GM19351 (cell line): ENCODE measurements around the gene KIF1C.

Experiments
- ATAC-seq: cut with Tn5 transposase; IDR thresholded peaks from one replicate; pipeline ENCODE4 v1.9.1; 2021; ENCODE audit warnings: mild to moderate bottlenecking, moderate library complexity; ENCODE audit not compliant: unreplicated experiment

The KIF1C gene

DNA sequence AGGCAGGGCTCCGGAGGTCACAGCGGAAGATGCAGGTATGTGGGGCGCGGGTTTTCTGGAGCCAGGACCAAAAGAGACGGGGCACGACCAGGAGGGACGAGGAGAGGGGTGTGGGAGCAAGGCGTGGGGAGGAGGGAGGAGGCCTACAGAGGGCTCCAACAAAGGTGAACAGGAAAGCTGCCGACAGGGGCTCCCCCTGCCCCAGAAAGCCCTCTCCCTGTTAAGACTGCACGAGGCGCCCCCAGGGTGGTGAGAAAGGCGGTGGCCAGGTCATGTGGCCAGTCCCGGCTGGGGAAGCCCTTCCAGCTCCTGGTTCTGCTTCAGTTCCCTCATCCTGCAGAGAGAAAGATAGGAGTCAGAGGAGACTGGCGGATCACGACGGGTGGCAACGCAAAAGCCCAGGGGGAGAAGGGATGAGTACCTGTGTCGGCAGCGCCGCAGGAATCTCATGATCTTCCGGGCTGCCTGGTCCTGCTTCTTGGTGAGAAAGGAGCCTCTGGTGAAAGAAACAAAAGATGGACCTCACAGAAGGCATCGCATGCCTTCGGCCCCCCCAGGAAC, 29.2 kb upstream of the KIF1C start:
- no peak for ATAC-seq

DNA sequence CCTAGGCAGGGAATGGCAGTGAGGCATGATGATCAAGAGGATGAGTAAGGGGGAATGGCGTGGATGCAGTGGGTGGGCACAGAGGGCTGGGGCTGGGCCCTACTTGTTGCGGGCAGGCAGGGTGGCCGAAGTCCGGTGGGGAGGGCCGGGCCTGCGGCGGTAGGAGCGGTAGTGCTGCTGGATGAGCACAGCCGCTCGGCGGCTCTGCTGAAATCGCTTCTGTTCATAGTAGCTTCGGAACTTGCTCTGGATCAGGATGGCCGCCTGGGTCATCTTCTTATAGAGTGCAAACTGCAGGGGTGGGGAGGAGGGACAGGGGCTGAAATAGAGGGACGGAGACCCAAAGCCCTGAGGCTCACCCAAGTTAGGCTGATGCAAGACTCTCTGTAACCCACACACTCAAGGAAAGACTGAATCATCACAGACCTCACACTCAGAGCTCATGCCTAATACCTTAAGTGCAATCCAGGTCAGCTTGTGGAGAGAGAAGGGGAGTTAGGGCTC, 28.7 kb upstream of the KIF1C start:
- ATAC-seq = no peak

DNA sequence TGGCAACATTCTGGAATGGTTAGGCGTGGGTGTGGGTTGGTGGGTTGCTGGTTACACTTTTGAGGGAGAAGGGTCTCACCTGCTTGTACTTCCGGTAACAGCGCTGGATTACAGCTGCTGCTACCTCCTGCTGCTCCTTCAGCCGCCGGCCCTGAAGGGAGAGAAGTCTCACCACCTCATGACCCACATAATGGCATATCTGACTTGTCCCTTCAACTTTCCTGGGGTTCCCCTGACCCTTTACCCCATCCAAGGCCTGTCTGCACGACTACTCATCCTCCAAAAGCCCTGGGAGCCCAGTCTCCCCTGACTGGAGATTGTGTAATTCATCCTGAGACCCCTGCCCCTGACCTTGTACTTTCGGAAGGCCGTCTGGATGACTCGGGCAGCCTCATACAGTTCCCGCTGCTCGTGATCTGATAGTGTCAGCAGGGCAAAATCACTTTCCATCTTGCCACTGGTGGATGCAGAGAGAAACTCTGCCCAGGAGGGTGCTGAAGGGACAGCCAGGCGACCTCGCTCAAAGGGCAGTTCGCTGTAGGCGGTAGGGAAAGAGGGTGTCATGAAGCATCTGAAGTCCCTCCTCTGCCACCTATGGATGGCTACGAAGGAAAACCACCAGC, 28.1 kb upstream of the KIF1C start:
- no peak for ATAC-seq

DNA sequence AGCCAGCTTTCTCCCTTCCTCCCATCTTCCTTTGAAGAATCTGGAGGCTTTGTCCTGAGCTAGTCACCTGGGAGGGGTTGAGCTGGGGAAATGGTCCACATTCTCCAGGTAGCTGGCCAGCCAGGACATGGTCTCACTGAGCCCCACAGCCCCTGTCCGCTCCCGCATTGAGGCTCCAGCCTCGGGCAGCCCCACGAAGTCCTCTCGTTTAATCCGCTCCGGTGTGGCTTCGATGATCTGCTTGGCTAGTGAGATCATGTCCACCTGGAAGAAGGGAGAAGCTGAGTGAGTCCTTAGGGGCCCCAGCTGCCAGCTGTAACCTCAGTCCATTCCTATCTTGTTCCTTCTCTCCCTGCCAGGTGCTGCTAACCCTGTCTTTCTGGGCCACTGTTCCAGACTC, 27.5 kb upstream of the KIF1C start:
- no peak for ATAC-seq

DNA sequence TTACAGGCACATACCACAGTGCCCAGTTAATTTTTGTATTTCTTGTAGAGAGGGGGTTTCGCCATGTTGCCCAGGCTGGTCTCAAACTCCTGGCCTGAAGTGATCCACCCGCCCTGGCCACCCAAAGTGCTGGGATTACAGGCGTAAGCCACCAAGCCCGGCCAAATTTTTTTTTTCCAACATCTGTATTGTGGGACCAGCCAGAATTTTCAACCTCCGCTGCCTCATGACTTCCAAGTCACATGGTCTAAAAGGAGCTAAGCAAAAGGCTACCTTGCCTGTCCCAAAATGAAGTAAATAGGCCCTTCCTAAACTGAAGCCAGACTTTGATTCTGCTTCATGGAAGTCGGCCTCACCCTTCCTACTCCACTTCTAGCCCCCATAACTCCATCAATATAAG, 25.9 kb upstream of the KIF1C start:
- no peak for ATAC-seq

DNA sequence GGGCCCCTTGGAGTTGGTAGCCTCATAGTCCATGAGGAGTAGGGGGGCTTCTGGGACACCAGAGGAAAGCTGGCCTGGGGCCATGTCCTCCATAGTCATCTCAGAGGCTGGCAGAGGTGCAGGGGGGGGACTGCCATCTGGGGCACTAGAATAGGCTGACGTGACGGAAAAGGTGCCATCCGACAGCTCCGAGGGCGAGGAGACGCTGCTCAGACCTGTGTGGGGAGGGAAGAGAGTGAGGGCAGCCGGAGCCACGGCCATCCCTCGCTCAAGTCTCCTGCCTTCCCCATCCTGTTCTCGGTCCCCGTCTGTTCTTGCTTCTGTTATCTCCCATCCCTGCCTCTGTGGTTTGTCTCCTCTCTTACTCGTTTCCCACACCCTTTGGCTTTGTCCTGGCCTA, 25.4 kb upstream of the KIF1C start:
- ATAC-seq = no peak

DNA sequence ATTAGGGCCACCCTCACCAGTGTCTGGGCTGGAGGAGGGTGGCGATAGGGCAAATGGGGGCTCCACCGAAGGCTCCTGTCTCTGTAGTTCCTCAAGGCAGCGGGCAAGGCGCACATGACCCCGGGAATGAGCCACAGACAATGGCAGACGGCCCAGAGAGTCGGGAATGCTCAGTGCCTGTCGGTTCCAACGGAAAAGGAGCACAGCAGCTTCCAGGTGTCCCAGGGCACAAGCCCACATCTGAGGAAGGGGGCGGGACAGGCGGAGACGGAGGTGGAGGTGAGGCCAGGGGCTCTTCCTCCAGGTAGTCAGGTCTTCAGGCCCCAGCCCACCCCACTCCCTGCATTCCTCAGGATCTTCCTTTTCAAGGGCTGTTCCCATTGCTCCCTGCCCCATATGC, 25.0 kb upstream of the KIF1C start:
- no peak for ATAC-seq

DNA sequence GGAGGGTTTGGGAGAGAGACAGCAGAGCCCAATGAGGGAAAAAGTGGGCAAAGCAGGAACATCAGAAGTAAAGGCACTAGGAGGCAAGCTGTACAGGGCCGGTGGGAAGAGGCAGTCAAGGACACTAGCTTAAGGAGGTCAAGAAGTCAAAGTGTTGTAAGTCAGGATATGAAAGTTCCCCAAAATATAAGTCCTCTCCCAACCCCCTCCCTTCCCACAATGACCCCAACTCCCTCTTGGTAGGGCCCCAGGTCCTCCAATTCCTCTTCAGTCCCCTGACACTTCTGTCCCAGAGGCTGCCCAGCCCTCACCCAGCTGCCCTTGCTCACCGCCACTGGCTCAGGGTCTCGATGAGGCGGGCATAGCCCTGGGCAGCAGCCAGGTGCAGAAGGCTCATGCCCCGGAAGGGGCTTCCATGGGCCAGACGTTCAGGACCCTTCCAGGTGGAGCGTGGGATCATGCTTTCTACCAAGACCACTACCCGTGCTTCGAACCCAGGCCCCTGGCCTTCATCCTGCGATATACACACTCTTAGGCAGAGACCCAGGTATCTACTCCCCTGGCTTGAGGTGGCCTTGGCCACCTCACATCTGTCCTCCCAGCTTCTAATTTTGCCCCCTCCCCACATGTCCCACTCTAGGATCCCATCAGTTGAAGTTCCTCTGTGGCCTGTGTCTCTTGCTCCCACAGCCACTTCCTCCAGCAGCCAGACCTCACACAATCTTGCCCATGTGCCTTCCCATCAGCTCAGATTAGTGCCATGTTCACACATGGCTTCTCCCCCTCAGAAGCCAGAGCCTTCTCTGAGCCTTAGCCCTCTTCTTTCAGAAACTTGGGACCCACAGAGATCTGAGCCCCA, 24.3 kb upstream of the KIF1C start:
- no peak for ATAC-seq

DNA sequence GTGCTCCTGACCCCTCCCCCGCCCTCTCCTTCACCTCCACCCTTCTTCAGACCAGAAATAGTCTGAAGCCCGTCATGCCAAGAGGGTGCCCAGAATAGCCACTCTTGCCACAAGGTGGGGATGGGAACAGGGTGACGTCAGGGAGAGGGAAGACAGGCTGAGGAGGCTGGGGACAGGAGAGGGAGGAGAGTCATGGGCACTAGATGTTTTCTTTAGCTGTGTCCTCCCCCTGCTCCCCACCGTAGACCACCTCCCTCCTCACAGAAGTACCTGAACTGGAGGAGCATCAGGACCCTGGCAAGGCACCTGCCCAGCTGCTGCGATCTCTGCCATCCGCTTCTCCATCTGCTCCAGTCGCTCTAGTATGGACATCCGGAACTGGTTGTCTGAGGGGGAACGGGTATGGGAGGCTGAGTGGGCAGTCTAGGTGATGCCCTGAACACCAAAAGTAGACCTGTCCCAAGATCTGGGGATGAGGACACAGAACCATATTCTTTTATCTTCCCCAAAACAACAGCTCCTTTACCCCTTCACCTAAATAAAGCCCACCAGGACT, 23.6 kb upstream of the KIF1C start:
- no peak for ATAC-seq

DNA sequence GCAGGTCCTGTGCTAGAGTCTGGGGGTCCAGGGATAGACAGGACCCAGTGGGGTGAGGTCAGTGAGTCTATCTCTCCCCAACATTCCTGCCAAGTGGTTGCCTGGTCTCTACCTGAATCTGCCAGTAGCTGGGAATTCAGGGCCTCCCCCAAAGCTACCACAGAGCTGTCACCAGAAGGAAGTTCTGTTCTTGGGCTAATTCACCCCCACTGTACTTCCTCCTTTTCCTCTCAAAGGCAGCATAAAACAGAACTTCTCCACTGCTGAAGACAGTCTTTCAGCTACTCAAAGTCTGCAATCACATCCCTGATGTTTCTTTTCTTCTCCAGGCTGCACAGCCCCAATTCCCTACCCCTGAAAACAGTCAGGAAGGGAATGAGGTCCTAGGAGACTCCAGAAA, 19.0 kb upstream of the KIF1C start:
- ATAC-seq = no peak

DNA sequence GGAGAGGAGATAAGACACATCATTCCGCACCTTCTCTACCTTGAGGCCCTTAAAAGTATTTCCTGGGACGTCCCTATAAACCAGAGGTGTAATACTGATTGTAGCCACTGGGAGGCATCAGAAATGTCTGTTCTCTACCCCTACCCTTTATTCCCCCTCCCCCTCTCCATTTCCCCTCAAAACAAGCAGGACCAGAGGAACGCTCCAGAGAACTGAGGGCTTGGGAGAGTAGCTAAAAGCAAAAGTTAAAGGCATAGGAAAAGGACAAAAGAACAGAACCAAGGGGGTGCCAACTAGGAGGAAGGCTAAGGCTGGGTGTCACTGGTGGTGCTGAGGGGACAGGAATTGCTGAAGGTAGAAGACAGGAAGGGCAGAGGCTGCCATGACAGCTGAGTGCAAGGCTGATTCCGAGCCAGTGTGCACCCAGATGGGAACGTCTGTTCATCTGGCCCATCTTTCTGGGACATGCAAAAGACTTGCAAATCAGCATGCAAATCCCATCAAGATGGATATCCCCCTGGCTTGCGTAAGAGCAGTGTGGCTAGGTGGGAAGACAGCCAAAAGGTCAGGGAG, 17.0 kb upstream of the KIF1C start:
- ATAC-seq = no peak

DNA sequence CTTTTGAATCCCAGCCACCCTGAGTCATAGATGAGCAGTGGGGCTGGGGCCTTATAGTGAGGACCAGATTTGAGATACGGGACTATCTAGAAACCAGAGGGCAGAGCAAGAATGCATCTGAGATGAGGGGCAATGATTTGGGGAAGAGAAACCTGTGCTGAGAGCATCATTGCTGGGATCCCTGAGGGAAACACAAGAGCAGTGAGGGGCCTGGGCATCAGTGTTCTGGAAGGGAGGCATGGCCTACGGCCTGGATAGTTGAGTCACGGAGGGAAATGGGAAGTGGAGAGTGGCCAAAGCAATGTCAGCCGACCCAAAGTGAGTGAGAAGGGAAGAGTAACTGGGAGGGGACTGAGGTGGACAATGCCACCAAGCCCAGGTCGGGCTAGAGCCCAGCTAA, 15.4 kb upstream of the KIF1C start:
- no peak for ATAC-seq

DNA sequence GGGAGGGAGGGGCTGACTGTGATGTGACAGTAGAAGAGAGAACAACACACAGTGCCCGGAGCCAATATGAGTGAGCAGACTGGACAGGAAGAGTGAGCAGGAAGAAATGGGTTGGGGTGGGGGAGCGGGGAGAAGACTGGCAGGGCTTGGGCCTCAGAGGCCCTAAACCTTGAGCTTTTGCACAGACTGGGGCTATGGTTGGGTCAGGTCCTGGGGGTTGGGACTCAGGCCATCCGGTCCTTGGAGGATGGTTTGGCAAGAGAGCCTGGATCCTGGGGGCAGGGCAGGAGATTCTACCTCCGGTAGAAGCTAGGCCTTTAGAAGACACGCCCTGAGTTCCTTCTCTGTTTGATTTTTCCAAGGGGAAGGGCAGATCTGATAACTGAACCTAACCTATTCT, 11.3 kb upstream of the KIF1C start:
- no peak for ATAC-seq

DNA sequence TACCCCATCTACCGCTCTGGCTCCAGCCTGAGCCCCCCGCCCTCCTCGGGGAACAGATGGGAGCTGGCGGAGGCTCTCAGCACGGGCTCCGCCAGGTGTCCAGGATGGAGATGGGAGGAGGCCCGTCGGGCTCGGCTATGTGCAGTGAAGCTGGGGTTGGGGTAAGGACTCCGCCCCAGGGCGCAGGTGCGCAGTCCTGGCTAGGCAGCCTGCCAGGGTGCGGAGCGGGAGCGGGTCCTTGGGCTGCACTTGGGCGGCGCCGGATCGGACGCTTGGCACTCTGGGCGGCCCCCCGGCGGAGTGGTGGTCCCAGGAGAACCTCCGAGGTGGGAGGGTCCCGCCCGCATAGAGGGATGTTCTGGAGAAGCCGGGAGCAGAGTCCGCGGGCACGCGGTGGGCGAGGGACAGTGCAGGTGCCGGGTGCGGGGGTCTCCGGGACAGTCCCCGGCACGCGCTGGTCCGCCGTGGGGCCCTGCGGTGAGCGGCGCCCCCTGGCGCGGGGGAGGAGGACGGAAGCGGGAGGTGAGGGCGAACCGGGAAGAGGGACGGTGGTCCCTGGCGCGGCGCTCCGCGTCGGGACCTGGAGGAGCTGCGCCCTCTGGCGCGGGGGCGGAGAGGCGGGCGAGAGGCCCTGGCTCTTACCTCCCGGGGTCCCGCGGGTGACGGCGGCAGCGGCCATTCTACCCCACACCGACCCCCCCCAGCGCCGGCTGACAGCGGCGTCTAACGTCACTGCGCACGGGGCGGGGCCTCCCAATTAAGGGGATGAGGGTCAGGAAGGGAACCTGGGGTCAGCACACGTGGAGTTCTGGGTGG, 10.6 kb upstream of the KIF1C start, which contains the start of gene CAMTA2:
CAMTA2 (minus strand) TSS at position 725 of the 816 bp plus-strand sequence. CDS start 1,453 bp downstream, outside the sequence.
- peak; percentile 66 for ATAC-seq

DNA sequence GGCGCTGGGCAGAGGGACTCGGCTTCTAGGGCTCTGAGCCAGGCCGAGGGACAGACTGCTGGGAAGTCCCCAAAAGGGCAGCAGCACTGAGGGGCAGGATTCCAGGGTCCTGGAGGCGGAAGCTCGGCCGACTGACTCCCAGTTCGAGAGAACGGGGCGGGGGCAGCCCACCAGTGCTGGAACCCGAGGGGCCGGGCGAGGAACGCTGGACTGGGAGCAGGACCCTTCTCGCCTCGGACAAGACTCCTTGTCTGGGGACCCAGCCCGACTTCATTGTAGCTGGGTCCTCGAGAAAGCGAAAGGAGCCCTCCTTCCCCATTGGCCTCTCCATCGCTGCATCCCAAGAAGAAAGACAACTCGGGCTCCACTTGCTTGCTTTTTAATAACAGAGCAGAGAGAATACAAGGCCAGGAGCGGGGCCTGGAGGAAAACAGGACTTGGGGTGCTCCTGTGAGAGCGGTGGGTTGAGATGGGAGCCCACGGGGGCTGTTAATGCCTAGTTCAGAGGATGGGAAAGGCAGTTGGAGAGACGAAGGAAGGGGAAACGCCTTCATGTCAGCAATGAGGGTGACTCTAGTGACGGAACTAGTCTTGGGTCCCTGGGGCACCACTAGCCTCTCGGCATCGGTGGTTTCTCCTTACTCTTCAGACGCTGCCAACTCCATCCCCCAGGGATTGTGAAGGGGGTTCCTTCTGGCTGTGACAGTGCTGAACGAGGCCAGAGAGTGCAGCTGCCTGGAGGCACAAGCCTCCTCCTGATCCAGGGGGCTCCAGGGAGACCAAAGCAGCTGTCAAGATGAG, 9.8 kb upstream of the KIF1C start:
- no peak for ATAC-seq

DNA sequence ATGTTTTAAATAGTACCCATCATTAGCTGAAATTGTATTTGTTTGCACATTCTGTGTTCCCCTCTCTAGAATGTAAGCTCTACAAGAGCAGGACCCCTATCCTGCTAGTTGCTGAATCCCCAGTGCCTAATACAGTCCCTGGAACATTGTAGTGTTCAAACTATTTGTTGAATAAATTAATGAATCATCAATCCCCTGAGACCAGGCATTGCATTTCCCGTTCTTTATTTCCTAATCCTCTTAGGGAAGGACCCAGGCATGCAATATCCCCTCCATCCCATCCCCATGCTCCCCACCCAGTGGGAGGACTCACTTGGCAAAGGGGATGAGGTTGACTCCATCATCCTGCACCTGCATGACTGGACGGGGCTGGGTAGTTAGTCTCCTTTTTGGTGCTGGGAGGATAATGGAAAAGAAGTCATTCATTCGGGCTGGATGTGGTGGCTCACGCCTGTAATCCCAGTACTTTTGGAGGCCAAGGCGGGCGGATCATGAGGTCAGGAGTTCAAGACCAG, 3.6 kb upstream of the KIF1C start:
- ATAC-seq = no peak

DNA sequence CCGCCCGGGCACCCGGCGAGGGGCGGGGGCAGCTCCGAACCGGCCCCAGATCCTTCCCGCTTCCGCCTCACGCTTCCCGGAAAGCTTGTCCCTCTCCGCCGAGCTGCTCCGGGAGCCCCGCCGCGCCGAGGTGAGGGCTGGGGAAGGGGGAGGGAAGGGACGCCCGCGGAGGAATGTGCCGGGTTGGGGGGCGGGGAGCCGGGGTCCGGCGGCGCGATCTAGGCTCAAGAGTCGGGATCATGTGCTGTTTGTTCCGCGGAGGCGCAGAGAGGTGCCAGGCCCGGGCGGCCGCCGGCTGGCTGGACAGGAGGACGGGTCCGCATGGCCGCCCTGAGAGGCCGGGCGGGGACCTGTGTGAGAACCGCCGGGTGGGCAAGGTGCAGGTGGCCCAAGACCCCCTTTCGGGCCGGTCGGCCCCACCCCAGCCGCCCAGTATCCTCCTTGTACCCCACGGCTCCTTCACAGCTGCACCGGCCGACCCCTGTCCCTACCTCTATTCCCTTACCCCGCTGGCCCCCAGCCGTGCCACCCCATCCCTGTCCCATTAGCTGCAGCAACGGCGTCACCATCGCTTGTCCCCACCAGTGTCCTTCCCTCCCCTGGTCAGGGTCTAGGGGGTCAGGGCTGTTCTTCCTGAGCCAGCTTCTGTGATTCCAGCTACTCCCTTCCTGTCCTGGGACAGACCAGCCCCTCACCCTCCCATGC, 429 bp downstream of the KIF1C start:
- ATAC-seq = no peak

DNA sequence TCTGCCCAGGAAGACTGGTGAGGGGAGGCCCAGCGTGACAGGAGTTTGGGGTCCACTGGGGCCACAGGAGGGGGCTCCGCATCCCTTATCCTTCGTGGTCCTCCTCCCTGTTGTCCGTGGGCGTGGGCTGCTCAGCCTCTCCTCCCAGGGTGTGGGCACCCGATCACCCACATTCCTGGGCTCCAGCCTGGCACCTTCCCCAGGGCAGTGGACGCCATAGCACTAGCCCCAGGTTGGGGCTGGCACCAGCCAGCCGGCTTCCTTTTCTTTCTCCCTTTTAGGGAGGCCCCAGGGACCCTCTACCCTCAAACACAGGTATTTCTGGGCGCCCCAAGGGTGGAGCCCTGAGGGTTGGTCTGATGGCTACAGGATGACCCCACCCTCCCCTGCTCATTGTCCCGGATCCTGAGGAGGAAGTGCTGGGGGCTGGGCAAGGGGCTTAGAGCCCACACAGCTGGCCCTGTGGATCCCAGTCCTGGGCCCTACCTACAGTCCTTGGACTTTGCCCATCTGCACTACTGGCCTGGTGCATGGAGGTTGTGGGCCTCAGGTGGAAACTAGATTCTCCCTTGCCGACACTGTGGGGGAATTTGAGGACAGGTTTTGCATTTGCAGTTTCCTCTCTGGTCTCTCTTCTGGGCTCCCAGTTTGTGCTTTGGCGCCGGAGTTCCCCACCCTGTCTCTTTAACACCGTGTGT, 1.1 kb downstream of the KIF1C start:
- no peak for ATAC-seq
